ENCODE results near the gene NR1H4. TPM values are rescaled to one million over a fixed set of nuclear protein-coding genes. Genes with fewer than 3 reads are reported as not detected.
A peak's percentile ranks its signal among the peaks of the same experiment; 100 is the strongest.

The NR1H4 gene
- total and polyA plus RNA-seq, 2 of the 13 experiments (the other 11 are each of a cell fraction or from before 2014, with no cell fraction given) = 27.3 to 114 TPM

- TF ChIP-seq ZNF136 (CRISPR knock-in tag; IDR thresholded peaks at IDR 0.05; ENCODE audit: low read depth) = no peak
- no peak for TF ChIP-seq ZNF781 (CRISPR knock-in tag; IDR thresholded peaks at IDR 0.05; ENCODE audit: borderline replicate concordance, not compliant biosample characterization)
- no peak for TF ChIP-seq MAF1 (CRISPR knock-in tag; IDR thresholded peaks at IDR 0.05; ENCODE audit: borderline replicate concordance)
- no peak for TF ChIP-seq ZFP36 (IDR thresholded peaks at IDR 0.05; ENCODE audit: borderline replicate concordance, low read depth, low read length, partially characterized antibody)
- TF ChIP-seq FIP1L1 (IDR thresholded peaks at IDR 0.05; ENCODE audit: borderline replicate concordance, insufficient read depth, low read depth, low read length) = no peak
- TF ChIP-seq SMARCC2 (IDR thresholded peaks at IDR 0.05) = no peak
- TF ChIP-seq ZBTB25 (CRISPR knock-in tag; IDR thresholded peaks at IDR 0.05) = peak; percentile 60; the same call in 1 of the 2 replicates
- no peak for TF ChIP-seq THAP7 (CRISPR knock-in tag; IDR thresholded peaks at IDR 0.05)
- TF ChIP-seq KDM4B (CRISPR knock-in tag; IDR thresholded peaks at IDR 0.05) = no peak
- no peak for TF ChIP-seq DMAP1 (CRISPR knock-in tag; IDR thresholded peaks at IDR 0.05)
- TF ChIP-seq NR2F6 (IDR thresholded peaks at IDR 0.05) = peak; percentile 76
- peak; percentile 79 for TF ChIP-seq NR2F6 (CRISPR knock-in tag; IDR thresholded peaks at IDR 0.05)
- no peak for TF ChIP-seq PHF8 (CRISPR knock-in tag; IDR thresholded peaks at IDR 0.05)
- no peak for TF ChIP-seq ZSCAN20 (CRISPR knock-in tag; IDR thresholded peaks at IDR 0.05; ENCODE audit: borderline replicate concordance)
- TF ChIP-seq ZNF615 (CRISPR knock-in tag; IDR thresholded peaks at IDR 0.05; ENCODE audit: borderline replicate concordance) = no peak
- TF ChIP-seq MIER2 (CRISPR knock-in tag; IDR thresholded peaks at IDR 0.05) = no peak
- no peak for TF ChIP-seq RNF219 (CRISPR knock-in tag; IDR thresholded peaks at IDR 0.05)
- TF ChIP-seq ZNF101 (CRISPR knock-in tag; IDR thresholded peaks at IDR 0.05; ENCODE audit: borderline replicate concordance, low read depth) = no peak
- TF ChIP-seq ZBTB7B (CRISPR knock-in tag; IDR thresholded peaks at IDR 0.05) = peak; percentile 55; the same call in 1 of the 2 replicates
- TF ChIP-seq PPARG (CRISPR knock-in tag; conservative IDR thresholded peaks at IDR 0.05) = peak; percentile 58
- no peak for TF ChIP-seq THAP9 (CRISPR knock-in tag; IDR thresholded peaks at IDR 0.05; ENCODE audit: borderline replicate concordance)
Observed at GRCh38 chr12:100464529-100464928, 9.1 kb upstream of the NR1H4 start (continued).
